Transverse colon (tissue), 4 donors: Measurements from ENCODE around the gene EGFR. TPM values are rescaled to one million over a fixed set of nuclear protein-coding genes. Genes with fewer than 3 reads are reported as not detected.

Experiments used
- DNase-seq: peaks from one replicate; pipeline ENCODE4 v3.0.0-alpha.2; 2019
- H3K27ac ChIP-seq, 4 donors: fragments of 200-600 bp; sonication (generic); 2 replicates each; pipeline ENCODE4 v1.5.1; 2016 to 2018; ENCODE audit warnings: inconsistent platforms in 4 of 4
- H3K27me3 ChIP-seq: fragments of 200-600 bp; sonication (generic); 2 replicates; pipeline ENCODE4 v1.5.1; 2017; ENCODE audit warnings: inconsistent platforms
- H3K36me3 ChIP-seq, 4 donors: fragments of 200-600 bp; sonication (generic); 2 replicates each; pipeline ENCODE4 v1.5.1; 2017 to 2019; ENCODE audit warnings: inconsistent platforms in 4 of 4
- H3K4me1 ChIP-seq, 4 donors: fragments of 200-600 bp; sonication (generic); 2 replicates each; pipeline ENCODE4 v1.5.1; 2017 to 2020; ENCODE audit warnings: inconsistent platforms in 4 of 4
- H3K4me3 ChIP-seq, 4 donors: fragments of 200-600 bp; sonication (generic); 1 replicate in 1 of 4; 2 replicates in 3 of 4; pipeline versions ENCODE4 v1.5.1 to v1.6.1; 2017 to 2019; ENCODE audit warnings: inconsistent platforms in 4 of 4
- H3K9me3 ChIP-seq, 2 donors: fragments of 200-600 bp; sonication (generic); 2 replicates each; pipeline ENCODE4 v1.5.1; 2017 to 2019; ENCODE audit warnings: inconsistent platforms in 2 of 2
- EP300 ChIP-seq: sonication (generic); formaldehyde crosslinking; IDR thresholded peaks from one replicate; pipeline ENCODE4 v1.6.1; 2017; ENCODE audit warnings: antibody characterized with exemption, low read depth
- POLR2A ChIP-seq: fragments of 450-650 bp; IDR thresholded peaks from one replicate; pipeline ENCODE4 v1.6.1; 2016; ENCODE audit warnings: antibody characterized with exemption, mild to moderate bottlenecking, moderate library complexity
- POLR2AphosphoS5 ChIP-seq, 3 donors: sonication (generic); formaldehyde crosslinking; IDR thresholded peaks; one replicate each; pipeline ENCODE4 v1.6.1; 2016; ENCODE audit warnings: antibody characterized with exemption in 3 of 3
- WGBS, 2 donors: methylation state at CpG; one replicate each; pipeline ENCODE4 v1.1.5; 2018; ENCODE audit warnings: low coverage in 1 of 2; 5-methylcytosine and 5-hydroxymethylcytosine counted together
- in situ Hi-C, 4 donors: fragments of 200-750 bp; cut with MboI; loops; one replicate each; pipeline versions ENCODE4 v1.15.0 to v1.15.1; 2017; ENCODE audit warnings: low sequenced_read_pairs in 3 of 4, low pct_ligation_motif_present in 1 of 4, low pct_unique_long_range_greater_than_20kb in 1 of 4
- intact Hi-C: fragments of 100-400 bp; cut with DNase I; formaldehyde crosslinking; loops from one replicate; pipeline ENCODE4 v1.15.1; 2023; ENCODE audit warnings: low total_unique reads
- total RNA-seq, 4 donors: library from RNA; depleted of rRNA; stranded (reverse); fragments of >200 nt; gene quantifications; one replicate each; pipeline ENCODE4 v1.1.0, GENCODE V29; 2016
- TF ChIP-seq, protein P1 (sequence below), 5 experiments: fragments of 200-600 bp in 3 of 5; fragments of 450-650 bp in 2 of 5; sonication (generic) in 3 of 5; IDR thresholded peaks; 1 replicate in 2 of 5; 2 replicates in 3 of 5; pipeline ENCODE4 v1.5.1; 2016 to 2017; ENCODE audit warnings: antibody characterized with exemption in 5 of 5, inconsistent platforms in 3 of 5, mild to moderate bottlenecking in 2 of 5, moderate library complexity in 1 of 5

The EGFR gene
- total RNA-seq, 4 donors from 2014 or later, result 40.0 to 85.7 (median 72.9) TPM

DNA sequence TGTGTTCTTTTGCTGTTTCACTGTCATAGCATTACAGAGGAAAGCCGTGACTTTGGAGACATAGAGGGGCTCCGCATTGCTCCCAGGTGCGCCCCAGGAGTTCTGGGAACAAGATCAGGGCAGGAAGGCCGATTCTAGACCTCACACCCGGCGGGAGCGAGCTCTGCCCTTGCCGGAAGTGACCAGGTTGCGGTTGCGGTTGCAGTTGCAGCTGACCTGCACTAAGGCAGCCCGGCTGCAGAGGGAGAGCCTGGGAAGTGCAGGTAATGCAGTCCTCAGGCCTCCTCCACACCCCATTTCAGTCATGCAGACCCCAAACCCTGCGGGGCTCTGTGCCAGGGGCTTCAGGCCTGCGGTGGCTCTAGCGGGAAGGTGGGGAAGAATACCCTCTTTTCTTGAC is 216.3 kb downstream of the EGFR start:
- in situ Hi-C loops, result no loop called here
- intact Hi-C loops, result no loop called here
- H3K9me3 ChIP-seq, result no peaks in the 10 kb centered on the region

DNA sequence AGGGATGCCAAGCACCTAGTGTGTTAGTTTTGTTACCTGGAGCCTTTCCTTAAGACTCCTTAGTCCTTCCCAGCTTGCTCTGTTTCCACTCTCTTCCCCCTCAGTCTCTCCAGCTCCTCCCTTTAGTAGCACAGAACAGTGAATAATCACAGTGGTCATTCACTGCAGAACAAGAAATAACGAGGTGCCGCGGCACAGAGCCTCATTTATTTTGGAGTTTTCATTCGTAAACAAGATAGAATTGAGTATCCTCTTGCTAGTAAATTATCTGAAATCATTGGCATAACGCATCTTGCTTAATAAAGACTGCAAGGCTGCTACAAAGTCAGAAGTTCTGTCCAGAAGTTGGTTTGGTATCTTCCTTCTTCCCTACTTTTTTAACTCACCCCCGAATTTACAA is 217.0 kb downstream of the EGFR start:
- in situ Hi-C loops, result no loop called here
- no peaks in the 10 kb centered on the region for H3K27me3 ChIP-seq
- WGBS, 2 donors, result 70 to 78% methylated on average over 5 to 6 of the region's 6 CpGs
- no peak for TF ChIP-seq POLR2AphosphoS5 (IDR thresholded peaks at IDR 0.05)
- H3K36me3 ChIP-seq, result no peaks in the 10 kb centered on the region
- no peak overlapping the region for H3K4me3 ChIP-seq
- intact Hi-C loops, result no loop called here
- no peaks in the 10 kb centered on the region for H3K4me1 ChIP-seq
- H3K9me3 ChIP-seq, result no peaks in the 10 kb centered on the region
- H3K27ac ChIP-seq, result no peak overlapping the region
- DNase-seq, result no peak

More for the DNA sequence above, 216.3 kb downstream of the EGFR start:
- Histone ChIP-seq H3K27ac (no peak overlapping the region), H3K4me3 (no peak overlapping the region), H3K27me3 (no peaks in the 10 kb centered on the region), H3K4me1 (no peaks in the 10 kb centered on the region), H3K36me3 (no peaks in the 10 kb centered on the region)
- no peak for TF ChIP-seq EP300
- no peak for TF ChIP-seq POLR2A
- TF ChIP-seq, protein P1, sequence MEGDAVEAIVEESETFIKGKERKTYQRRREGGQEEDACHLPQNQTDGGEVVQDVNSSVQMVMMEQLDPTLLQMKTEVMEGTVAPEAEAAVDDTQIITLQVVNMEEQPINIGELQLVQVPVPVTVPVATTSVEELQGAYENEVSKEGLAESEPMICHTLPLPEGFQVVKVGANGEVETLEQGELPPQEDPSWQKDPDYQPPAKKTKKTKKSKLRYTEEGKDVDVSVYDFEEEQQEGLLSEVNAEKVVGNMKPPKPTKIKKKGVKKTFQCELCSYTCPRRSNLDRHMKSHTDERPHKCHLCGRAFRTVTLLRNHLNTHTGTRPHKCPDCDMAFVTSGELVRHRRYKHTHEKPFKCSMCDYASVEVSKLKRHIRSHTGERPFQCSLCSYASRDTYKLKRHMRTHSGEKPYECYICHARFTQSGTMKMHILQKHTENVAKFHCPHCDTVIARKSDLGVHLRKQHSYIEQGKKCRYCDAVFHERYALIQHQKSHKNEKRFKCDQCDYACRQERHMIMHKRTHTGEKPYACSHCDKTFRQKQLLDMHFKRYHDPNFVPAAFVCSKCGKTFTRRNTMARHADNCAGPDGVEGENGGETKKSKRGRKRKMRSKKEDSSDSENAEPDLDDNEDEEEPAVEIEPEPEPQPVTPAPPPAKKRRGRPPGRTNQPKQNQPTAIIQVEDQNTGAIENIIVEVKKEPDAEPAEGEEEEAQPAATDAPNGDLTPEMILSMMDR (IDR thresholded peaks at IDR 0.05), result no peak
- TF ChIP-seq POLR2AphosphoS5 (IDR thresholded peaks at IDR 0.05), result no peak
- WGBS, 2 donors, result 70 to 77% methylated on average over 4 to 14 of the region's 14 CpGs
- no peak for DNase-seq

DNA sequence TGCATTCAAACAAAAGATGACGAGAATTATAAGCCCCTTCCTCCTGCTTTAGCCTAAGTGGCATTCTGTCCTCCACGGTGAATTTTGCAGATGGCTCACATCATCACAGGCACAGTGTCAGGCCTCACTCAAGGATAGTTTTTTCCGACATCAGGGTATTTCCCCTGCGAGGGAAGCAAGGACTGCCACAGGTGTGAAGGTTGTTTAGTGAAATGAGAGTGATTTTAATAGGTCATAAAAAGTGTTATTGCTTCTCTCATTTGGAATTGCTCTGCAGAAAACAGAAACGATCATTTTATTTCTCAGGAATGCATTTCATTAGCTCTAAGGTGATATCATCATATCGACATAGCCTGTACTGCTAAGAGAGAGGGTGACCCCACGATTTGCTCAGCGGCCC is 217.7 kb downstream of the EGFR start:
- TF ChIP-seq POLR2AphosphoS5 (IDR thresholded peaks at IDR 0.05) (no peak), EP300 (no peak), POLR2A (no peak)
- TF ChIP-seq, protein P1 (IDR thresholded peaks at IDR 0.05), result no peak
- H3K27ac ChIP-seq, result no peak overlapping the region
- H3K36me3 ChIP-seq, result no peaks in the 10 kb centered on the region
- H3K4me1 ChIP-seq, result no peaks in the 10 kb centered on the region
- no peaks in the 10 kb centered on the region for H3K27me3 ChIP-seq
- WGBS, 2 donors, result 30 to 37% methylated on average over 8 of the region's 8 CpGs
- intact Hi-C loops (no loop called here), in situ Hi-C loops (no loop called here)
- DNase-seq, result no peak
- no peaks in the 10 kb centered on the region for H3K9me3 ChIP-seq
- no peak overlapping the region for H3K4me3 ChIP-seq

DNA sequence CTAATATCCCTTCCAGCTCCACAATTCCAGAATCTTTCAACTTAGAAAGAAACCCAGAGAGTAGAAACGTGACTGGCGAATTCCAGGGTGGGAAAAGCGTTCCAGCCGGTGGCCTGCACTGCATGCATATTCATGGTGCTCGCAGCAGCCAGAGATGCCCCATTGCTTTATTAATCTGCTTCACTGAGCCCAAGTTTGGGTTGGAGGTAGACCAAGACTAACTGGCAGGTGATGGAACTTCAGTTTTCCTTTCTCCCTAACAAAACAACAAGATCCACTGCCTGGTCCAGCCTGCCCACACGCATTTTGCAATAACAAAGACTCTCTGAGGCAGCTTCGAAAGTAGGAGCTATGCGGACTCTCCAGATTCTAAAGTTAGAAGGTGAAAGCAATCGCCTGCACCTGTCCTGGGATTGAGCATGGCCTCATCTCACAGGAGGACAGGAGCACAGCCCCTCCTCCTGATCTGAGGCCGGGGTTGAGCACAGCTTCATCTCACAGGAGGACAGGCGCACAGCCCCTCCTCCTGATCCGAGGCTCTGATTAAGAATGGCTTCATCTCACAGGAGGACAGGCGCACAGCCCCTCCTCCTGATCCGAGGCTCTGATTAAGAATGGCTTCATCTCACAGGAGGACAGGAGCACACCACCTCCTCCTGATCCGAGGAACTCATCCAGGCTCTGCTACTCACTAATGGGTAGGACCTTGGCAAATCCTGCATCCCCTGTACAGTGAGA is 218.5 kb downstream of the EGFR start:
- H3K4me1 ChIP-seq, result no peaks in the 10 kb centered on the region
- intact Hi-C loops (no loop called here), in situ Hi-C loops (no loop called here)
- DNase-seq, result no peak
- H3K4me3 ChIP-seq, result no peak overlapping the region
- no peaks in the 10 kb centered on the region for H3K9me3 ChIP-seq
- 80% methylated on average over 2 to 14 of the region's 15 CpGs for WGBS, 2 donors
- H3K36me3 ChIP-seq, result no peaks in the 10 kb centered on the region
- H3K27ac ChIP-seq, result no peak overlapping the region
- TF ChIP-seq POLR2AphosphoS5 (IDR thresholded peaks at IDR 0.05) (no peak), POLR2A (no peak)
- TF ChIP-seq, protein P1 (IDR thresholded peaks at IDR 0.05), result no peak
- H3K27me3 ChIP-seq, result no peaks in the 10 kb centered on the region

DNA sequence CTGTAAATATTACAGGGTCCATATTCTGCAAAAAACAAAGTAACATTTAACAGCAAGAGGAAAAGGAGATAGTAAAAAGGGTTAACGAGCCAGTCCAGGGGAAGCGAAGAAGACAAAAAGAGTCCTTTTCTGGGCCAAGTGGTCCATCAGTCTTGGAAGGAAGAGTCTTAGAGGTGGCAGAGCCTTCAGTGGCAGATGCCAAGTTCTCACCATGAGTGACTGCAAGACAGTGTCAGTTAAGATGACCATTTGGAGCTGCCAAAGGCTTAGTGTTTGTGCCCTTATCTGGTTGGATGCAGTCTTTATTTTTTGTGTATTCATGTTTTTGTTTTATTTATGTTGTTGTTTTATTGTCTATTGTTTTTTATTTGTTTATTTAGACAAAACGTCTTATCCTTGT is 220.6 kb downstream of the EGFR start:
- no peak overlapping the region for H3K4me3 ChIP-seq
- no peak overlapping the region for H3K27ac ChIP-seq
- no peaks in the 10 kb centered on the region for H3K36me3 ChIP-seq
- TF ChIP-seq POLR2A, result no peak
- TF ChIP-seq POLR2AphosphoS5 (IDR thresholded peaks at IDR 0.05), result no peak
- TF ChIP-seq EP300, result no peak
- TF ChIP-seq, protein P1 (IDR thresholded peaks at IDR 0.05), result no peak
- in situ Hi-C loops, result no loop called here
- intact Hi-C loops, result no loop called here
- no peaks in the 10 kb centered on the region for H3K4me1 ChIP-seq
- 66 to 71% methylated on average over 3 of the region's 3 CpGs for WGBS, 2 donors
- no peak for DNase-seq
- no peaks in the 10 kb centered on the region for H3K27me3 ChIP-seq
- H3K9me3 ChIP-seq, result no peaks in the 10 kb centered on the region
